Measurements from ENCODE around the gene PTPRK.

DNA sequence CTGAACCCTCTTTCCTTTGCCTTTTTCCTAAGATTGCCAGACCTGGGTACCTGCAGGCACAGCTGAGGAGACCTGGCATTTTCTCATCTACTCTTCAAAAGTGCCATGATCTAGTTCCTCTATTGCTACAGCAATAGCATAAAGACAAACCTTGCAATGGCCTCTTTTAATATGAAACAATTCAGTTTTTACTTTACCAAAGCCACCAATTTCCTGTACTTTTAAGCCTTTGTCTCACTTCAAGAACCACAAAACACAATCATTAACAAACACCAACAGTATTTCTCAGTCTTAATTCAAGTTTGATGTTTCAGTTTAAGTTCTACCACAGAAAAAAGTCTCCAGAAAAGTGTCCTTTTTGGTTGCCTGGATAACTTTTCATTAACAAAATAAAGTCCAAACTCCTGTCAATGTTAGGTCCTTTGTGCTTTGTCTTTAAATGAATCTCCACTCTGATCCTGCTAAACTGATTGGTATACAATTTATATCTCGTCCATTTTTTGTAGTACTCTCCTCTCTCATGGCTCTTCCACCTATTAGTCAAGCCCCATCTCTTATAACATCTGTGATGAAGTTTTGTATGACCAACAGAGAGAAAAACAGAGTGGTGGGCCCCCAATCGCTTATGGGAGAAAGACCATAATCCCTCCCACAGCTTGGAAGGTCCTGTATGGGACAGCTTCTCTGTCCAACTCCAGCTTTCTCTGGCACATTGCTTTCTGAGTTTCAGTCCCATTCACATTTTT lies 569.1 kb downstream of the PTPRK start:
- TF ChIP-seq BACH1 (IDR thresholded peaks at IDR 0.05; ENCODE audit: borderline replicate concordance): no peak
- TF ChIP-seq, protein P1, sequence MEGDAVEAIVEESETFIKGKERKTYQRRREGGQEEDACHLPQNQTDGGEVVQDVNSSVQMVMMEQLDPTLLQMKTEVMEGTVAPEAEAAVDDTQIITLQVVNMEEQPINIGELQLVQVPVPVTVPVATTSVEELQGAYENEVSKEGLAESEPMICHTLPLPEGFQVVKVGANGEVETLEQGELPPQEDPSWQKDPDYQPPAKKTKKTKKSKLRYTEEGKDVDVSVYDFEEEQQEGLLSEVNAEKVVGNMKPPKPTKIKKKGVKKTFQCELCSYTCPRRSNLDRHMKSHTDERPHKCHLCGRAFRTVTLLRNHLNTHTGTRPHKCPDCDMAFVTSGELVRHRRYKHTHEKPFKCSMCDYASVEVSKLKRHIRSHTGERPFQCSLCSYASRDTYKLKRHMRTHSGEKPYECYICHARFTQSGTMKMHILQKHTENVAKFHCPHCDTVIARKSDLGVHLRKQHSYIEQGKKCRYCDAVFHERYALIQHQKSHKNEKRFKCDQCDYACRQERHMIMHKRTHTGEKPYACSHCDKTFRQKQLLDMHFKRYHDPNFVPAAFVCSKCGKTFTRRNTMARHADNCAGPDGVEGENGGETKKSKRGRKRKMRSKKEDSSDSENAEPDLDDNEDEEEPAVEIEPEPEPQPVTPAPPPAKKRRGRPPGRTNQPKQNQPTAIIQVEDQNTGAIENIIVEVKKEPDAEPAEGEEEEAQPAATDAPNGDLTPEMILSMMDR (IDR thresholded peaks at IDR 0.05 in 2 of 3, conservative IDR thresholded peaks at IDR 0.05 in 1 of 3; ENCODE audit: control insufficient read depth in 2 of 3, extremely low read depth in 1 of 3, insufficient read depth in 1 of 3, low read depth in 3 of 3, low read length in 3 of 3): no peak
- TF ChIP-seq EZH2 (IDR thresholded peaks at IDR 0.05; ENCODE audit: borderline replicate concordance, control insufficient read depth, low read depth, low read length): no peak
- TF ChIP-seq SP1 (IDR thresholded peaks at IDR 0.05; ENCODE audit: low read depth, low read length): no peak
- no peak for TF ChIP-seq SMC3 (IDR thresholded peaks at IDR 0.05; ENCODE audit: borderline replicate concordance, low read length)
- TF ChIP-seq, protein P2, sequence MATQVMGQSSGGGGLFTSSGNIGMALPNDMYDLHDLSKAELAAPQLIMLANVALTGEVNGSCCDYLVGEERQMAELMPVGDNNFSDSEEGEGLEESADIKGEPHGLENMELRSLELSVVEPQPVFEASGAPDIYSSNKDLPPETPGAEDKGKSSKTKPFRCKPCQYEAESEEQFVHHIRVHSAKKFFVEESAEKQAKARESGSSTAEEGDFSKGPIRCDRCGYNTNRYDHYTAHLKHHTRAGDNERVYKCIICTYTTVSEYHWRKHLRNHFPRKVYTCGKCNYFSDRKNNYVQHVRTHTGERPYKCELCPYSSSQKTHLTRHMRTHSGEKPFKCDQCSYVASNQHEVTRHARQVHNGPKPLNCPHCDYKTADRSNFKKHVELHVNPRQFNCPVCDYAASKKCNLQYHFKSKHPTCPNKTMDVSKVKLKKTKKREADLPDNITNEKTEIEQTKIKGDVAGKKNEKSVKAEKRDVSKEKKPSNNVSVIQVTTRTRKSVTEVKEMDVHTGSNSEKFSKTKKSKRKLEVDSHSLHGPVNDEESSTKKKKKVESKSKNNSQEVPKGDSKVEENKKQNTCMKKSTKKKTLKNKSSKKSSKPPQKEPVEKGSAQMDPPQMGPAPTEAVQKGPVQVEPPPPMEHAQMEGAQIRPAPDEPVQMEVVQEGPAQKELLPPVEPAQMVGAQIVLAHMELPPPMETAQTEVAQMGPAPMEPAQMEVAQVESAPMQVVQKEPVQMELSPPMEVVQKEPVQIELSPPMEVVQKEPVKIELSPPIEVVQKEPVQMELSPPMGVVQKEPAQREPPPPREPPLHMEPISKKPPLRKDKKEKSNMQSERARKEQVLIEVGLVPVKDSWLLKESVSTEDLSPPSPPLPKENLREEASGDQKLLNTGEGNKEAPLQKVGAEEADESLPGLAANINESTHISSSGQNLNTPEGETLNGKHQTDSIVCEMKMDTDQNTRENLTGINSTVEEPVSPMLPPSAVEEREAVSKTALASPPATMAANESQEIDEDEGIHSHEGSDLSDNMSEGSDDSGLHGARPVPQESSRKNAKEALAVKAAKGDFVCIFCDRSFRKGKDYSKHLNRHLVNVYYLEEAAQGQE (IDR thresholded peaks at IDR 0.05; ENCODE audit: low read depth, low read length): no peak
- no peak for TF ChIP-seq HDAC6 (IDR thresholded peaks at IDR 0.05; ENCODE audit: unreplicated experiment)
- TF ChIP-seq, protein P3, sequence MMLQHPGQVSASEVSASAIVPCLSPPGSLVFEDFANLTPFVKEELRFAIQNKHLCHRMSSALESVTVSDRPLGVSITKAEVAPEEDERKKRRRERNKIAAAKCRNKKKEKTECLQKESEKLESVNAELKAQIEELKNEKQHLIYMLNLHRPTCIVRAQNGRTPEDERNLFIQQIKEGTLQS (IDR thresholded peaks at IDR 0.05; ENCODE audit: borderline replicate concordance, extremely low read depth, low read depth, low read length): no peak
- no peak for TF ChIP-seq NR2F1 (conservative IDR thresholded peaks at IDR 0.05)

Data from GM12878 (cell line).